T-helper 2 cell treated with Interferon-gamma antibody and Interleukin-4, amounts not matched to agents 100 ng/mL and 5 ng/mL, for 36 hours (primary cell): ENCODE results near the gene SERPINA6. TPM values are rescaled to one million over a fixed set of nuclear protein-coding genes. Genes with fewer than 3 reads are reported as not detected.
"Not testable (repeated sequence)": the region's sequence is repeated elsewhere in the genome, so short reads cannot be mapped to it uniquely, and the experiment has no call there.

Experiments
- intact Hi-C: fragments of 100-400 bp; cut with micrococcal nuclease; formaldehyde crosslinking; loops from one replicate; pipeline ENCODE4 v1.15.1; 2023
- total RNA-seq: library from RNA; stranded (reverse); gene quantifications from 2 replicates; pipeline ENCODE4 v1.2.3, GENCODE V29; 2022

Gene SERPINA6
- total RNA-seq, 1 donor from 2014 or later = not detected

DNA sequence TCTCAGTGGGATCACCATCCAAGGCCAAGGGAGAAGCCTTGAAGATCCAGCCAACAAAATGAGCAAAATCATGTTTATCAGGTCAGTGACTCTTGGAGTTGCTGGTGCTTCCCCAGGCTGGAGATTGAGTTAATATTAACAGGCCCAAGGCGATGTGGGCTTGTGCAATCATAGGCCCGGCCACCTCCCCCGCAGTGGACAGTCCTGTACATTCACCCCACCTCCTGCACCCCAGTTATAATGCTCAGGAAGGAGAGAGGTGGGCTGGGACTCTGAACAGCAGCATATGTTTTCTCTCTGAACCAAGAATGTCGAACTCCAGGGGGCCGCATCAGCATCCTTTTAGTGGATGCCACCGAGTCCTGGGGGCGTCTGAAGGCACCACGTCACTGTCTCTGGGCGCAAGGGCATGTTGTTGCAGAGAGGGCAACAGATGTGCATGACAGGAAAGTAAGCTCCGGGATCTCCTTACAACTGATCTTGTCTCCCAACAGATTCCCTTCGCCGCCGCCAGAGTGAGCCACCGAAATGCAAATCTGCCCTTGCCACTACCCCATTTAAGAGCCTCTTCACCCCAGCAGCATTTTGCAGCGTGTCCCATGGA is 32.2 kb upstream of the SERPINA6 start:
- intact Hi-C loops = no loop called here

DNA sequence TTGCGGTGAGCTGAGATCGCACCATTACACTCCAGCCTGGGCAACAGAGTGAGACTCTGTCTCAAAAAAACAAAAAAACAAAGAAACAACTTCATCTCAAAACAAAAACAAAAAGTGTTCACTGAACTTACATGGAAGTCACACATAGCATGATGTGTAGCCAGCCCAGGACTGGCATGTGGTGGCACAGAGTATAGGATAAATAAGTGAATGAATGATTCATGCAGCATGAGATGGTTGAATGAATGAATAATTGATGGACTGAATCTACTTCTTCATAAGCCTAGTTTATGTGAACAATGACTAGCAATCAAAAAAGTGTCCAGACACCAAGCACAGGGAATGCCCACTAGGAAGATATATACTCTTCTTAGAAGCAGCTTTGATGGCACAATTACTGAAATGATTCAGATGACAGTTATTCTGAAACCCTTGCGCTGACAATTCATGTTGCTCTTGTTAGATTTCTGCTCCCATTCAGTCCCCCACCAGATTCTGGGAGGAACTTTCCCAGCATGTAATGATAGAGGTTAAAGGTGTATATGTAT is 31.6 kb upstream of the SERPINA6 start:
- intact Hi-C loops = no loop called here

DNA sequence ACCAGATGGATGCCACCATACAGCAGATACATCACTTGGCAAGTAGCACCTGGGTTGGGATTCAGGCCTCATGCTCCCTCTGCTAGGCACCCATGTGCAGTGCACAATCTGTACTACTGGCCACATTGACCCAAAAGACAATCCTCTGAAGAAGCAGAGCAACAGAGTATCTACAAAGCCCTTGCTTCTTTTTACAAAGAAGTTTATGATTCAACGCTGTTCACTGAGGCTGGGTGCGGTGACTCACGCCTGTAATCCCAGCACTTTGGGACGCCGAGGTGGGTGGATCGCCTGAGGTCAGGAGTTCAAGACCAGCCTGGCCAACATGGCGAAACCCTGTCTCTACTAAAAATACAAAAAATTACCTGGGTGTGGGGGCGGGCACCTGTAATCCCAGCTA is 31.1 kb upstream of the SERPINA6 start:
- intact Hi-C loops = not testable (repeated sequence)

DNA sequence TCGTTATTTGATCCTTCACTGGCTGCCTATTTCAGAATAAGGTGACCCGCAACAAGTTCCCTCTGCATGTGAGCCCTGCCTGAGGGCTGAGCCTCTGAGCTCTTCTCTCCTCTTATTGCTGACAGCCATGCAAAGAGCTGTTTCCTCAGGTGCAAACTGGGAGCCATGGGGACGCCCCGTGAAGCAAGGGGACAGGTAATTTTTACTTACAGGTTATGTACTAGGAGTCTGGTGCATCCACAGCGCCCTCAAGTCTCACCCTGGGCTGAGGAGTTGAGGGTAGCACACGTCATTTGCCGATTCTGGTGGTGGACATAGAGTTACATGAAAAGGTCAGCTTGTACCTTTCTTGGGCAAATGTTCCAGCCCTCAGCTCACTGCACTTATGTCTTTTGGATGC is 26.1 kb upstream of the SERPINA6 start:
- intact Hi-C loops = no loop called here

DNA sequence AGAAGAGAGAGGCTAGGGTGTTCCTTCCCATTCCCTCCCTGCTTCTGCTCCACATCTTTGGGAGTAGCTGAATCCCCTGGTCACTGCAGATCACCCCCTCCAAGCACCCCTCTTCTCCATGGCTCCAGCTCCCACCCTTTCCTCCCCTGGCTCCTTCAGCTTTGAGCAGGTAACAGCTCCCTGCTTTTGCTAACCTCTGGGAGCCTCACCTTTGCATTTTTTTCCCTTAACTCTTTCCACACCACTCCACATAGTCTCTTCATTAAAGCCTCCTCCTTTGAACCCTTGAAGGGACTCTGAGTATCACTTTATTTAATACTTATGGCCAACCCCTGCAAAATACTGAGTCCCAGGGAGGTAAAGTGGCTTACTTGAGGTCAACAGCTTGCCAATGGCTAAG is 25.7 kb upstream of the SERPINA6 start:
- intact Hi-C loops = no loop called here

DNA sequence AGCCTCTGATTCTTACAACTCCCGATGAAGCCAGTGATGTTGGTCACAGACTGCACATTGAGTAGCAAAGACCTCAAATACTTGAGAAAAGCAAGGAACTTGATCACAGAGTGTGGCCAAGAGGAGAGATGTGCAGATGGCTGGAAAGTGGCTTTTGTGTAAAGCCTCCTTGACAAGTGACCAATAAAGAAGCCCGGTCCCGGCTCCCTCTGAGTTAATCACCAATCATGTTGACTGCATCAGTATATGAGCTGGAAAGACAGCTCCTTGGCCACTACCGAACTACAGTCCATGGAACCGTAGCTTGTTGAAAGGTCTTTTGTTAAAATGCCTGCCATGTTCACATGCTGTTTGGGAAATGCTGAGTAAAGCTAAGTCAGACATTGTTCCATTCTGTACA is 23.7 kb upstream of the SERPINA6 start:
- intact Hi-C loops = no loop called here

DNA sequence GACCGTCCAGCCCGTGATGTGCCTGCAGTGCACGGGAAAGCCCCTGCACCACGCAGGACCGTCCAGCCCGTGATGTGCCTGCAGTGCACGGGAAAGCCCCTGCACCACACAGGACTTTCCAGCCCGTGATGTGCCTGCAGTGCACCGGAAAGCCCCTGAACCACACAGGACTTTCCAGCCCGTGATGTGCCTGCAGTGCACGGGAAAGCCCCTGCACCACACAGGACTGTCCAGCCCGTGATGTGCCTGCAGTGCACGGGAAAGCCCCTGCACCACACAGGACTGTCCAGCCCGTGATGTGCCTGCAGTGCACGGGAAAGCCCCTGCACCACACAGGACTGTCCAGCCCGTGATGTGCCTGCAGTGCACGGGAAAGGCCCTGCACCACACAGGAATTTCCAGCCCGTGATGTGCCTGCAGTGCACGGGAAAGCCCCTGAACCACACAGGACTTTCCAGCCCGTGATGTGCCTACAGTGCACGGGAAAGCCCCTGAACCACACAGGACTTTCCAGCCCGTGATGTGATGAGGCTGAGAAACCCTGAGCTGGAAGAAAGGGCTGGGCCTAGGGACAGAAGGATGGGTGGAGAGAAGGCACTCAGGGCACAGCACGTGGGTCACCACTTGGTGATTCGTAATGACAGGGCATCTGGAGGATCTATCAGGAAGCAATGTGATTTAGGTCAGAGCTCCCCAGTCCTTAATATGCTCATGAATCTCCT is 23.1 kb upstream of the SERPINA6 start:
- intact Hi-C loops = not testable (repeated sequence)

DNA sequence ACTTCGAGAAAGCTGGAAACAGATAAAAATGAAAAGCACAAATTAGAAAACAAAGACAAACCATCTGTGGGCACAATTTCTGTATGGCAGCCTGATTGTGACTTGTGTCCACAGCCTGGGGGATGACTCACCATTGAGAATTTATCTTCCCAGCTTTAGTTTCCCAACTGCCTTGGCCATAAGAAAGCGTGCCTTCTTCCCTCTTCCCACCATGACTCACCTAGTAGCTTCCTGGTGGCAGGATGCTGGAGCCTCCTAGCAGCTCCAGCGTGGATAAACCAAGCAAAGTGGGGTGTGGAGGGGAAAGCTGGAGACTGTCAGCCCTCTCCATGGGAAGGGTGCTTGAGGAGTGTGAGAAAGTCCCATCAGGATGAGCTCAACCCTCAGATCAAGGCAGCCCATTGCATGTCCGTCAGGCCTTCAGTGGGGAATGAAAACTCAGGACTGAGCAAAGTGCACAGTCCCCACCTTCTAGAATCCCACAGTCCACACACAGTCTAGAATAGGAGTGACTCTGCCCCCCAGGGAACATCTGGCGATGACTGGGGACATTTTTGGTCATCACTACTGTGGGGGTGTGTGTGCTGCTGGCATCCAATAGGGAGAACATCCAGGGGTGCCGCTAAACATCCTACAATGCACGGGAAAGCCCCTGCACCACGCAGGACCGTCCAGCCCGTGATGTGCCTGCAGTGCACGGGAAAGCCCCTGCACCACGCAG is 22.4 kb upstream of the SERPINA6 start:
- intact Hi-C loops = no loop called here

DNA sequence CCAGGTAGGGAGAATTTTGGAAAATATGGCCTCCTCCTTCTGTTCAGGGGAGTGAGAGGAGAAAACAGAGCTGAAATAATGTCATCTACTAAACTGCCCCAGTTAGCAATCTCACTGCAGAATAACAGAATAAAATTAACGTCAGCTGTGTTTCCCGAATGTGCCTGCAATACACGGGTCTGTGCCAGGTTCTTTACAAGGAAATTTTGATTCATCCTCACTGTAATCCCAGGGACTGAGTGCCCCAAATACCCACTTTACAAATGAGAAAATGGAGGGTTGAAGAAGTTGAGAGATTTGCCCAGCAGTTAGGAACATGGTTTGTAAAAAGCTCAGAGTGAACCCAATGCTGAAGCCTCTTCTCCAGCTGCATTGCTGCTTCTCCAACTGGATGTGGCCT is 21.3 kb upstream of the SERPINA6 start:
- intact Hi-C loops = no loop called here

DNA sequence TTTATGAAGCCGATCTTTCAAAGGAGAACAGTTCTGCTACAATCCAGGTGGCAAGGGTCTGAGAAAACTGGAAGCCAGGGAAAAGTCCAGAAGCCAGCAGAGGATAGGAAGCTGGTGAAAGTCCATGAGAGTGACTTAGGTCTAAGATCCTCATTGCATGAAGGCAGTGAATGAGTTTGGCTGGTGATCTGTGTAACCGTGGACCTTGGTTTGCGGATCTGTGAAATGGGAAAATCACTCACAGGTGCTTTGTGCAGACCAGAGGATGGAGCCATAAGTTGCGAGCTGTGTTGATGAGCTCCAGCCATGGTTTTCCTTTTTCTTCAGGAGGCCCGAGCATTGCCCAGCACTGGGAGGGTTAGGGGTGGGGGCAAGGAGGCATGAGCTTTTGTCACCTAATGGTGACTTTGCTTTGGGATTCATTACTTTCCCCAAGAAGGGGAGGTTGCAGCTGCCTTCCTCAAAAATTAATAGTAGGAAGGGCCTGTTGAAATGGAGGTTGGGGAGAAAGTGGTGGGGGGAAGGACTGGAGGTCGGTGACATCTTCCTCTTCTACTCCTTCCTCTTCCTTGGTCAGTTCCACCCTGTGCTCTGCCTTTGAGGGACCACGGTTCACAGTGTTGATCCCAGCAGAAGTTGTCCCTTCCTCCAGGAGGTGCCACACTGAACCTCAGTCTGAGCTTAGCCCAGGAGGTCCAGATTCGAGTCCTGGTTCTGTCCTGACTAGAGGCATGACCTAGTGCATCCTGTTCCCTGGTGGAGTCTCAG is 20.3 kb upstream of the SERPINA6 start:
- intact Hi-C loops = no loop called here

DNA sequence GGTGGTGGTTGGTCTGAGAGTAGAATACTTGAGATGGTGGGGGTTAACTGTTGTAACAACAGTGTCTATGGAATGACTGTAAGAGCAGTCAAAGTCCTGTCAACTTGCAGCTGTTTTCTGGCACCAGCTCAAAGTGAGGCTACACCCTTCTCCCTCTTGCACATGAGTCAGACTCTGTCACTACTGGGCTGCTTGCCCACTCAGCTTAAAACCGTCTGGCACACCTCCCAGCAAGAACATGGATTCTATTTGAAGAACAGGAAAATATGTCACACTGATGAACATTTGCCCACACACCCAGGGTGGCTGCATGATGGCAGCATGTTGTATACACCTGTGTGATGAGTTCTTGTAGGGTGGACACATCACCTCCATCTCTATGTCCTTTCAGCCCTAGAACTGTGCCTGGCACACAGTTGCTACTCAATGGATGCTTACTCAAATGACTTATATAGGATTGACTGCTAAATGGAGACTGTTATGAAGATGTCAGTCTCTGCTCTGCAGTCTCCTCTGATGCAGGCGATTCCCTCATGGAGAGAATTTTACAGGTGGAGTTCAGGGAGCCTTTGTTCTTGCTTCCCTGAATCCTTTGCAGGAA is 19.3 kb upstream of the SERPINA6 start:
- intact Hi-C loops = no loop called here

DNA sequence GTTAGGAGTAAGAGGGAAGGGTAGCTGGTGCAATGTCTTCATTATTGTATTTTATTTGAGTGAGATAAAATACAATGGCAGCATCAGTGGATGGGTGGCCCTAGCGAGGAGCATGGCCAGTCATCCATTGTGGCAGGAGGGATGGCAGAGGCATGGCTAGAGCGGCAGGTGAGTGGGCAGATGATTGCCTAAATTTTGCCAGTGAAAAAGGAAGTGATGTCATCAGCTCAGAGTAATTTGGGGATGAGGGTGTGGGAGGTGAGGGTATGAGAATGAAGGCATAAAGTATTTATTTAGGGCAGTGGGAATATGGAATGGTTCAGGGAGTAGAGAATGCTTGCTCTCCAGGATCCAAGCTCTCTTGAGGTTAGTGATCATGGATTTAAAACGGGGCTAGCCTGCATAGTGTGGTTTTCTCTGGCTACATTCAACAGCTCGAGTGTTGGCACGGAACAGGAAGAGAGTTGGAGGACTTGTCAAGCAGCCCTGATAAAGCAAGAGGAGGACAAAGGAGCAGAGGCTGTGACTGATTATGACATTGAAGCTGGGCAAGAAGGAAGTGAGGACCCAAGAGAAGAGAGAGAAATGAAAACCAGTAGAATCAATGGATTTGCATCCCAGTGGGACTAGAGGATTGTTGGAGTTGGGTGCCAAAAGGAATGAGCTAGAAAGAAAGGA is 18.7 kb upstream of the SERPINA6 start:
- intact Hi-C loops = no loop called here

DNA sequence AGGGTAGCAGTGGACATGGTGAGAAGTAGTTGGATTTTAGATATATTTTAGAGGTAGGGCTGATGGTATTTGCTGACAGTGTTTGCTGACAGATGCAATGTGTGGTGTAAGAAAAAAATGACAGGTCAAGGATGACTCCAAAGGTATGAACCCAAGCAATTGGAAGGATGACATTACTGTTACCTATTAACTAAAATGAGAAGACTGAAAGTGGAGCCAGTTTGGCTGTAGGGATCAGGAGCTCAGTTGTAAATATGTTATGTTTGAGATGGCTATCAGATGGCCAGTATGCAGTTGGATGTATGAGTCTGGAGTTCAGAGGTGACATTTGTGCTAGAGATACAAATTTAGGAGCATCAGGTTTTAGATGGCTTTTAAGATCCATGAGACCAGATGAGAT is 17.4 kb upstream of the SERPINA6 start:
- intact Hi-C loops = no loop called here

DNA sequence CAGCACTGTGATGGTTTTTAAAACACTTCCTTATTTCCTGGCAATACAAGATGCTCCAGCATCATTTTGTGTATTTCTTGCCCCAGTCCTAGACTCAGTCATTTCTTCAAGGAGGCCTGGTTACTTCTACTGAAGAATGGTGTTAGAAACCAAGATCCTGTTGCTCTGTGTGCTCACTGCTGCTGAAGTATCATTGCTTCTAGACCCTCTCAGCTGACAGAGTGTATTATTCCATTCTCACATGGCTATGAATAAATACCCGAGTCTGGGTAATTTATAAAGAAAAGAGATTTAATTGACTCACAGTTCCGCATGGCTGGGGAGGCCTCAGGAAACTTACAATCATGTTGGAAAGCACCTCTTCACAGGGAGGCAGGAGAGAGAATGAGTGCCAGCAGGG is 14.9 kb upstream of the SERPINA6 start:
- intact Hi-C loops = no loop called here

DNA sequence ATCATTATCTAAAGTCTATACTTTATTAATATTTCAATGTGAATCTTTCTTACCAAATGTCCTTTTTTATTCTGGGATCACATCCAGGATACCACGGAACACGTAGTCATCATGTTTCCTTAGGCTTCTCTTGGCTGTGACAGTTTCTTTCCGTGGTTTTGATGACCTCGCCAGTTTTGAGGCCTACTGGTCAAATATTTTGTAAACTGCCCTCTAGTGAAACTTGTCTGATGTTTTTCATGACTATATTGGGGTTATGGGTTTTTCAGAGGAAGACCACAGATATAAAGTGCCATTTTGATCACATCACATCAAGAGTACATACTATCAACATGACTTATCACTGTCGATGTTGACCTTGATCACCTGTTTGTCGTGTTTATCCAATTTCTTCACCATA is 14.1 kb upstream of the SERPINA6 start:
- intact Hi-C loops = no loop called here

DNA sequence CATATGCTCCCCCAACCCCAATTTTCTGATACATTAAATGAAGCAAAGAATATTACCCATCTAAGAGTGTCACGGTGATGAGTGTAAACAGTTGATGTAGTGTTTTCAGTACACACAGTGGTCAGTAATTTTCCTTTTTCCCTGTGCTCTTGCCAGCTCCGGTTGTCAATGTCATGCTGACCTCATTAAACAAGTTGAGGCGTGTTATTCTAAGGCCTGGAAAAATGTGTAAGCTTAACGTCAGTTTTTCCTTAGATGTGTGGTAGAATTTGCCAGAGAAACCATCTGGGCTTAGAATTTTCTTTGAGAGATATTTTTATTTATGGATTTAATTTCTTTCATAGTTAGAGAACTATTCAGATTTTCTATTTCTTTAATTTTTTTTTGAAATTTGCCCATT is 11.7 kb upstream of the SERPINA6 start:
- intact Hi-C loops = no loop called here

DNA sequence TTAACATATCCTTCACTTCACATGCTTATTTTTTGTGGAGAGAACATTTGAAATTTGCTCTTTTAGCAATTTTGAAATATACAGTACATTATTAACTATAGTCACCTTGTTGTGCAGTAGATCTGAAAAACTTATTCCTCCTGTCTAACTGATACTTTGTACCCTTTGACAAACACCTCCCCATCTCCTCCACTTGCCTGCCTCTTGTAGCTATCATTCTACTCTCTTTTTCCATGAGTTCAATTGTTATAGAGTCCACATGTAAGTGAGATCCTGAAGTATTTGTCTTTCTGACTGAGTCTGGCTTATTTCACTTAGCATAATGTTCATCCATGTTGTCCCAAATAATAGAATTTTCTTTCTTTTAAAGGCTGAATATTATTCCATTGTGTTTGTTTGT is 9.5 kb upstream of the SERPINA6 start:
- intact Hi-C loops = no loop called here

DNA sequence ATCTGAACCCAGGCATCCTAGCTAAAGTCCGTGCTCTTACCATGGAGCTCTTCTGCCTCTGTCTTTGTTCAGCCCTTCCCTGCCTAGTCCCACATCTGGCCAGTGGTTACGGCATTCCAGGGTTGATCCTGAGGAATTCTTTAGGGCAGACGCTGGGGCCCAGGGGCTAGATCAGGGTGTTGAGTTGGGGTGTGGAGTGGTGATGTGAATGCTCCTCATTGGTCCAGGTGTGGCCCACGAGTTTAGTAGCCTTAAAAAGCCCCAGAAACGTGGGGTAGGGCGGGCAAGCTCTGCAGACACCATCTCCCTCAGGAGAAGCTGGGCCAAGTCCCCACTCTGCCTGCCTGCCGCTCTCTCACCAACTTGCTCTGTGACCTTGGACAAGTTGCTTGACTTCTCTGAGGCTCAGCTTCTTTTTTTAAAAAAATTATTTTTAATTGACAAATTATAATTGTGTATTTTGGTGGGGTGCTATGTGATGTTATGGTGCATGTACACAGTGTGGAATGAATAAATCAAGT is 9.0 kb upstream of the SERPINA6 start:
- intact Hi-C loops = no loop called here

DNA sequence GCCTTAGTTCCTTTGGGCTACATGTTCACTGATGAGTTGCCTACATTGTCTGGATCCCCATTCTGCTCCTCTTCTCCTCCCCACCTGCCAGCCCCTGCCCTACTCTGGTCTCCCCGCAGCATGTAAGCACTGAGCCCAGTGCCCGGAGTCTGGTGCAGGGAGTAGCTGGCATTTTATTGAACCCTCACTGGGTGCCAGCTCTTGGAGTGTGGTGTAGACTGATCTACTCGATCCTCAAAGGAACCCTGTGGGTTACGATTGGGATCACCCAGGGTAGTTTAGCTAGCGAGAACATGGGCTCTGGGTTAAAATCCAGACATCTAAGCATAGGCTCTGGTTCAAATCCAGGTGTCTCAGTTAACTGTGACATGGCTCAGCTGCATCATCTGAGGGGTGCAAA is 8.3 kb upstream of the SERPINA6 start:
- intact Hi-C loops = no loop called here

DNA sequence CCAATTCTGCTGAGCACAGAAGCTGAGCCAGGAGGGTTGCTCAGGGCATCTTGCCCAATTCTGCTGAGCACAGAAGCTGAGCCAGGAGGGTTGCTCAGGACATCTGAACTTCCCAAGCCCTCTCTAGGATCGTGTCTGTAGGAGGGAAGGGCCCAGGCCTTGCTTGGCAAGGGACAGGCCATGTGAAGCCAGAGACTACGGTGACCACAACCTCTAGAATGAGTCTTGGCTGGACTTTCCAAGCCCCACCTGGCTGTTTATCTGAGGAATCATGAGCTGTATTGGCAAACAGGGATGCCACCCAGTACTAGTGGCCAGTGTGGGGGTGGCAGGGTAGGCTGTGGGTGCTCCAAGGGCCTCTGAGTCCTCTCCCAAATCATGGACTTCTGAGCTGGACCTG is 7.7 kb upstream of the SERPINA6 start:
- intact Hi-C loops = no loop called here
